Neural progenitor cell (in vitro differentiated cells): ENCODE results near the gene CRY2. TPM values are rescaled to one million over a fixed set of nuclear protein-coding genes. Genes with fewer than 3 reads are reported as not detected.
A peak's percentile ranks its signal among the peaks of the same experiment; 100 is the strongest.

Experiments
- DNase-seq: peaks from one replicate; pipeline ENCODE4 v3.0.0-alpha.2; 2016; ENCODE audit warnings: low spot score
- H2AFZ ChIP-seq: fragments of 200-600 bp; sonication (generic); replicated peaks from 2 replicates; pipeline ENCODE4 v1.6.1; 2016; ENCODE audit warnings: antibody characterized with exemption
- H3F3A ChIP-seq: fragments of 200-600 bp; sonication (generic); 2 replicates; pipeline ENCODE4 v1.6.1; 2016; ENCODE audit warnings: antibody characterized with exemption, low read depth
- H3K27ac ChIP-seq: fragments of 200-600 bp; sonication (generic); 2 replicates; pipeline ENCODE4 v1.5.1; 2016; ENCODE audit warnings: mild to moderate bottlenecking
- H3K27me3 ChIP-seq: fragments of 200-600 bp; sonication (generic); 2 replicates; pipeline ENCODE4 v1.6.1; 2016; ENCODE audit warnings: mild to moderate bottlenecking, moderate library complexity
- H3K36me3 ChIP-seq: fragments of 200-600 bp; sonication (generic); 2 replicates; pipeline ENCODE4 v1.5.1; 2016
- H3K4me1 ChIP-seq: fragments of 200-600 bp; sonication (generic); 2 replicates; pipeline ENCODE4 v1.6.1; 2016; ENCODE audit warnings: mixed run types
- H3K4me2 ChIP-seq: fragments of 200-600 bp; sonication (generic); 2 replicates; pipeline ENCODE4 v1.6.1; 2016
- H3K4me3 ChIP-seq: fragments of 200-600 bp; sonication (generic); 2 replicates; pipeline ENCODE4 v1.5.1; 2016
- H3K79me2 ChIP-seq: fragments of 200-600 bp; sonication (generic); 2 replicates; pipeline ENCODE4 v1.6.1; 2016; ENCODE audit warnings: low read depth
- H3K9ac ChIP-seq: fragments of 200-600 bp; sonication (generic); 2 replicates; pipeline ENCODE4 v1.6.1; 2016
- H3K9me3 ChIP-seq: fragments of 200-600 bp; sonication (generic); 2 replicates; pipeline ENCODE4 v1.5.1; 2016; ENCODE audit warnings: low read depth
- H4K20me1 ChIP-seq: fragments of 200-600 bp; sonication (generic); 2 replicates; pipeline ENCODE4 v1.6.1; 2016; ENCODE audit warnings: low read depth
- H3K27ac Mint-ChIP-seq: 3 replicates; pipeline ENCODE4 v1.8.0; 2021; ENCODE audit warnings: mixed read lengths
- H3K27me3 Mint-ChIP-seq: 2 replicates; pipeline ENCODE4 v1.8.0; 2022; ENCODE audit warnings: low read depth, mild to moderate bottlenecking, inconsistent platforms, moderate library complexity, mixed read lengths; ENCODE audit not compliant: insufficient read depth
- H3K36me3 Mint-ChIP-seq: 3 replicates; pipeline ENCODE4 v1.8.0; 2021; ENCODE audit warnings: mixed read lengths
- H3K4me1 Mint-ChIP-seq: 3 replicates; pipeline ENCODE4 v1.8.0; 2021; ENCODE audit warnings: mixed read lengths
- H3K4me3 Mint-ChIP-seq: 3 replicates; pipeline ENCODE4 v1.8.0; 2021; ENCODE audit warnings: mild to moderate bottlenecking, moderate library complexity, mixed read lengths
- H3K9me3 Mint-ChIP-seq: 3 replicates; pipeline ENCODE4 v1.8.0; 2020; ENCODE audit warnings: mixed read lengths
- EZH2 ChIP-seq: fragments of 200-600 bp; sonication (generic); IDR thresholded peaks from 2 replicates; pipeline ENCODE4 v1.6.1; 2017; ENCODE audit warnings: antibody characterized with exemption, mild to moderate bottlenecking, moderate library complexity
- EZH2phosphoT487 ChIP-seq: fragments of 200-600 bp; sonication (generic); IDR thresholded peaks from 2 replicates; pipeline ENCODE4 v1.6.1; 2017; ENCODE audit warnings: antibody characterized with exemption
- total RNA-seq: library from RNA; depleted of rRNA; stranded (reverse); fragments of >200 nt; gene quantifications from 2 replicates; pipeline ENCODE4 v1.2.3, GENCODE V29; 2015; ENCODE audit warnings: low replicate concordance
- TF ChIP-seq, protein P1 (sequence below): fragments of 200-600 bp; sonication (generic); IDR thresholded peaks from 2 replicates; pipeline ENCODE4 v1.5.1; 2017; ENCODE audit warnings: antibody characterized with exemption, mild to moderate bottlenecking

CRY2 gene
- total RNA-seq: 15.8 and 18.7 TPM in 2 replicates

- Histone ChIP-seq H3K36me3 (no peaks in the 10 kb centered on the region), H3K79me2 (peaks cover 23% of the 10 kb centered on the region), H4K20me1 (peaks cover 46% of the 10 kb centered on the region), H3K4me3 (peak within 1 kb of the TSS; percentile 86), H3K4me2 (peak within 1 kb of the TSS; percentile 85), H3K27ac (no peak within 1 kb of the TSS), H3K9me3 (no peaks in the 10 kb centered on the region), H3K27me3 (peaks cover 39% of the 10 kb centered on the region), H3K9ac (peak within 1 kb of the TSS; percentile 73), H3F3A (peaks cover 2% of the 10 kb centered on the region), H3K4me1 (peaks cover 7% of the 10 kb centered on the region), H2AFZ (peak within 1 kb of the TSS; percentile 64)
- no peaks in the 10 kb centered on the region for H3K9me3 Mint-ChIP-seq
- H3K4me1 Mint-ChIP-seq: peaks cover 22% of the 10 kb centered on the region
- TF ChIP-seq EZH2 (no peak), EZH2phosphoT487 (no peak)
- TF ChIP-seq, protein P1, sequence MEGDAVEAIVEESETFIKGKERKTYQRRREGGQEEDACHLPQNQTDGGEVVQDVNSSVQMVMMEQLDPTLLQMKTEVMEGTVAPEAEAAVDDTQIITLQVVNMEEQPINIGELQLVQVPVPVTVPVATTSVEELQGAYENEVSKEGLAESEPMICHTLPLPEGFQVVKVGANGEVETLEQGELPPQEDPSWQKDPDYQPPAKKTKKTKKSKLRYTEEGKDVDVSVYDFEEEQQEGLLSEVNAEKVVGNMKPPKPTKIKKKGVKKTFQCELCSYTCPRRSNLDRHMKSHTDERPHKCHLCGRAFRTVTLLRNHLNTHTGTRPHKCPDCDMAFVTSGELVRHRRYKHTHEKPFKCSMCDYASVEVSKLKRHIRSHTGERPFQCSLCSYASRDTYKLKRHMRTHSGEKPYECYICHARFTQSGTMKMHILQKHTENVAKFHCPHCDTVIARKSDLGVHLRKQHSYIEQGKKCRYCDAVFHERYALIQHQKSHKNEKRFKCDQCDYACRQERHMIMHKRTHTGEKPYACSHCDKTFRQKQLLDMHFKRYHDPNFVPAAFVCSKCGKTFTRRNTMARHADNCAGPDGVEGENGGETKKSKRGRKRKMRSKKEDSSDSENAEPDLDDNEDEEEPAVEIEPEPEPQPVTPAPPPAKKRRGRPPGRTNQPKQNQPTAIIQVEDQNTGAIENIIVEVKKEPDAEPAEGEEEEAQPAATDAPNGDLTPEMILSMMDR: no peak
- H3K27me3 Mint-ChIP-seq: peaks cover 13% of the 10 kb centered on the region
- DNase-seq: peak; percentile 100
- no peak within 1 kb of the TSS for H3K27ac Mint-ChIP-seq
- no peaks in the 10 kb centered on the region for H3K36me3 Mint-ChIP-seq
- peak within 1 kb of the TSS; percentile 88 for H3K4me3 Mint-ChIP-seq
Measured at GRCh38 chr11:45846974-45847910, at the start of gene CRY2. TSS of gene CRY2 (plus strand) at chr11:45847475. CDS start at chr11:45847491, 16 bp downstream.

DNA sequence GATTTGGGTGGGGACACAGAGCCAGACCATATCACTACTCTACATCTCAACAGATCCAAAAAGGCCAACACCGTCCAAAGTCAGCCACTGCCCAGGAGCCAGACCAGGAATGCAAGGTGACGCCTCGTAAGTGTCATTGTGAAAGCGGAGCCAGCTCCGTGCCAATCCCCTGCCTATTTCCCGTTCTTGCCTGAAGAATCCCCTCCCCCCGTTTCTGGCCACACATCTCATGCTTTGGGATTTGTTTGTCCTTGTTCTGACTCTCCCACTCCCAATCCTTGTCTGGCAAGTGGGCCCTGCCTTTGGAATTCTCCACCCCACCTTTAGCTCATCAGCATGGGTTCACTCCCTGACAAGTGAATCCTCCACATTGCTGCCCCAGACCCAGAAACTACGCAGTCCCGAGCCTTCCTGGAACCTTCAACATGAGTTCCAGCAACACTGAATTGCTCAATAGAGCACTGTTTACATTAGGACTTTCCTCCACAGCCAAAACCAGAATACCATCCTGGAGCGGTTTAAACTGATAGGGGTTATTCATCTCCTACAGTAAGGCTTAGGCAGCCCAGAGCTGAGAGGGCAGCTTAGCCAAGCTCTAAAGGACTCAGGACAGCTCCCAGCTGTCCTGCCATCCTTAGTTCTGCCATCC is 48.4 kb upstream of the CRY2 start:
- no peak overlapping the region for H3K27ac ChIP-seq
- Mint-ChIP-seq H3K9me3 (no peaks in the 10 kb centered on the region), H3K27ac (no peak overlapping the region), H3K27me3 (peaks cover 28% of the 10 kb centered on the region), H3K4me3 (no peak overlapping the region), H3K36me3 (no peaks in the 10 kb centered on the region), H3K4me1 (peaks cover 4% of the 10 kb centered on the region)
- no peak overlapping the region for H3K4me2 ChIP-seq
- TF ChIP-seq, protein P1: no peak
- TF ChIP-seq EZH2phosphoT487: no peak
- TF ChIP-seq EZH2: no peak
- no peak overlapping the region for H2AFZ ChIP-seq
- H4K20me1 ChIP-seq: no peaks in the 10 kb centered on the region
- H3K4me3 ChIP-seq: no peak overlapping the region
- H3K4me1 ChIP-seq: no peaks in the 10 kb centered on the region
- peaks cover 5% of the 10 kb centered on the region for H3F3A ChIP-seq
- H3K9me3 ChIP-seq: no peaks in the 10 kb centered on the region
- no peaks in the 10 kb centered on the region for H3K36me3 ChIP-seq
- no peaks in the 10 kb centered on the region for H3K79me2 ChIP-seq
- no peak for DNase-seq
- H3K9ac ChIP-seq: no peak overlapping the region
- H3K27me3 ChIP-seq: peaks cover 30% of the 10 kb centered on the region

DNA sequence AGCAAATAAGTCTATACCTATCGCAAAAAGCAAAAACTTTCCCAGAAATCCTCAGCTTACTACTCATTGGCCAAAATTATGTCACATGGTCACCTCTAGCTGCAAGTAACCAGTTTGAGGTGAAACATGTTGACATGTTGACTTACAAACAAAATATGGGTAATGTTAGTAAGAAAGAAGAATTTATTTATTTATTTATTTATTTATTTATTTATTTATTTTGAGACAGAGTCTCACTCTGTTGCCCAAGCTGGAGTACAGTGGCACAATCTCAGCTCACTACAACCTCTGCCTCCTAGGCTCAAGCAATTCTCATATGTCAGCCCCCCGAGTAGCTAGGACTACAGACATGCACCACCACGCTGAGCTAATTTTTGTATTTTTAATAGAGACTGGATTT is 47.7 kb upstream of the CRY2 start:
- Histone ChIP-seq H3F3A (peaks cover 11% of the 10 kb centered on the region), H3K4me3 (no peak overlapping the region), H3K79me2 (no peaks in the 10 kb centered on the region), H2AFZ (no peak overlapping the region), H3K9ac (no peak overlapping the region), H3K4me2 (no peak overlapping the region), H4K20me1 (no peaks in the 10 kb centered on the region), H3K9me3 (no peaks in the 10 kb centered on the region), H3K27ac (no peak overlapping the region), H3K27me3 (peaks cover 36% of the 10 kb centered on the region), H3K4me1 (no peaks in the 10 kb centered on the region), H3K36me3 (no peaks in the 10 kb centered on the region)
- TF ChIP-seq EZH2phosphoT487 (no peak), EZH2 (no peak)
- TF ChIP-seq, protein P1: no peak
- H3K36me3 Mint-ChIP-seq: no peaks in the 10 kb centered on the region
- H3K4me3 Mint-ChIP-seq: no peak overlapping the region
- H3K27ac Mint-ChIP-seq: no peak overlapping the region
- DNase-seq: no peak
- peaks cover 23% of the 10 kb centered on the region for H3K27me3 Mint-ChIP-seq
- peaks cover 2% of the 10 kb centered on the region for H3K4me1 Mint-ChIP-seq
- H3K9me3 Mint-ChIP-seq: no peaks in the 10 kb centered on the region
